Kidney (tissue), 14 donors: ENCODE data around the gene SERPINA4. TPM values are rescaled to one million over a fixed set of nuclear protein-coding genes. Genes with fewer than 3 reads are reported as not detected.

Experiments
- DNase-seq, 5 donors: peaks; one replicate each; pipeline ENCODE4 v3.0.0-alpha.2; 2013 to 2020
- FAIRE-seq: peaks from 2 replicates; lab custom pipeline; 2012; peaks lifted over from hg19 to GRCh38; lab: Jason Lieb, UNC
- H3K27ac ChIP-seq, 2 donors: one replicate each; pipeline ENCODE4 v1.7.0; 2013; ENCODE audit warnings: low read depth in 2 of 2, low read length in 2 of 2, inconsistent platforms in 1 of 2
- H3K27me3 ChIP-seq: one replicate; pipeline ENCODE4 v1.7.1; 2013; ENCODE audit warnings: low read length, inconsistent platforms; ENCODE audit not compliant: control insufficient read depth, insufficient read depth
- H3K36me3 ChIP-seq, 3 donors: one replicate each; pipeline versions ENCODE4 v1.7.0 to v1.7.1; 2013; ENCODE audit warnings: low read length in 3 of 3, control low read depth in 1 of 3, inconsistent platforms in 1 of 3; ENCODE audit not compliant: insufficient read depth in 3 of 3, control insufficient read depth in 2 of 3
- H3K4me1 ChIP-seq, 3 donors: one replicate each; pipeline versions ENCODE4 v1.7.0 to v1.7.1; 2013; ENCODE audit warnings: low read length in 3 of 3, inconsistent platforms in 1 of 3, low read depth in 1 of 3; ENCODE audit not compliant: control insufficient read depth in 2 of 3, insufficient read depth in 2 of 3
- H3K4me3 ChIP-seq, 3 donors: one replicate each; pipeline versions ENCODE4 v1.7.0 to v1.8.1; 2013; ENCODE audit warnings: low read length in 3 of 3, control low read depth in 1 of 3, inconsistent platforms in 1 of 3
- H3K9ac ChIP-seq, 3 donors: one replicate each; pipeline versions ENCODE4 v1.7.0 to v1.7.1; 2013; ENCODE audit warnings: low read length in 3 of 3, control low read depth in 1 of 3, inconsistent platforms in 1 of 3
- H3K9me3 ChIP-seq, 3 donors: one replicate each; pipeline versions ENCODE4 v1.7.0 to v1.7.1; 2013; ENCODE audit warnings: low read length in 3 of 3, control low read depth in 1 of 3, inconsistent platforms in 1 of 3; ENCODE audit not compliant: control insufficient read depth in 2 of 3, insufficient read depth in 1 of 3
- CTCF ChIP-seq: IDR thresholded peaks from 3 replicates; pipeline ENCODE4 v1.5.1; 2012; ENCODE audit warnings: mild to moderate bottlenecking, moderate library complexity, borderline replicate concordance; ENCODE audit not compliant: insufficient read depth; ENCODE audit errors: extremely low read depth
- intact Hi-C: fragments of 100-400 bp; cut with DNase I; formaldehyde crosslinking; loops from one replicate; pipeline ENCODE4 v1.11.1; 2022
- polyA plus RNA-seq: library from polyadenylated mRNA; stranded (reverse); fragments of 350-450 nt; fragmentation: Illumina TruSeq; extraction: RNeasy Lipid Tissue Mini Kit (QIAGEN cat#74804); gene quantifications from one replicate; pipeline ENCODE4 v1.2.3, GENCODE V29; 2014; ENCODE audit warnings: low read depth, low replicate concordance; ENCODE audit not compliant: insufficient read depth
- total RNA-seq: library from RNA; stranded (reverse); fragmentation: NEBNext Ultra II Directional; extraction: Animal tissue kit (Norgen Biotek cat#: 25700); gene quantifications from one replicate; pipeline ENCODE4 v1.2.1, GENCODE V29; 2021
- donor health status: control.
- donor health status: control.
- donor health status: control.
- donor health status: control.
- donor health status: control.
- donor health status: DM: yes; HTN: yes; CAD: no.
- donor health status: Normal renal cell carcinoma (clear cell type).

SERPINA4 gene
- total and polyA plus RNA-seq, 2 donors from 2014 or later, result 6.1 to 28.3 TPM

GRCh38 chr14:94524093-94524492 lies 37.1 kb upstream of the SERPINA4 start:
- TF ChIP-seq CTCF, result no peak
- no peak for DNase-seq
- Histone ChIP-seq H3K27me3 (no peaks in the 10 kb centered on the region), H3K4me3 (no peak overlapping the region), H3K9ac (no peak overlapping the region), H3K4me1 (no peaks in the 10 kb centered on the region), H3K27ac (no peak overlapping the region), H3K9me3 (peaks cover 0 to 1% (median 0%) of the 10 kb centered on the region in 3 donors), H3K36me3 (no peaks in the 10 kb centered on the region)
- intact Hi-C loops, result no loop called here
- FAIRE-seq, result no peak

- Histone ChIP-seq H3K27me3 (no peaks in the 10 kb centered on the region), H3K36me3 (no peaks in the 10 kb centered on the region), H3K4me3 (no peak overlapping the region), H3K9ac (no peak overlapping the region), H3K4me1 (no peaks in the 10 kb centered on the region), H3K27ac (no peak overlapping the region), H3K9me3 (no peaks in the 10 kb centered on the region)
- DNase-seq, result no peak
- FAIRE-seq, result no peak
- TF ChIP-seq CTCF, result no peak
- intact Hi-C loops, result no loop called here
These were observed 30.1 kb upstream of the SERPINA4 start for GRCh38 chr14:94531187-94531586.

DNA sequence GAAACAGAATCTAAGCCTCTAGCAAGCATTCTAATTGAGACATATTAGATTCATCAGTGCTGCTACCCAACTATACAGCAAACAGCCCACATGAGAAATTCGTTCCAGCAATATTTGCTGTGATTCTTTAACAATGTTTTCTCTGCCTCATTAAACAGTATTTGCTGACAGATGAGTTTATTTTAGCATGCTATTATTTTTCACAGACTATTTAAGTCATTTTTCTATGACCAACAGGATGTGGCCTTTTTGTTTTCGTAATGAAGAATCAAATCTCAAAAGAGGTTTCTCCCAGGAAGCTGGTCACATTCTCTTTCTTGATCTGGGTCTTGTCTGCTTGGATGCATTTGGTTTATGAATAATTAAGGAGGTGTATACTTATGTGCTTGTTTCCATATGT lies 28.8 kb upstream of the SERPINA4 start:
- H3K36me3 ChIP-seq, result no peaks in the 10 kb centered on the region
- H3K4me1 ChIP-seq, result no peaks in the 10 kb centered on the region
- no peak overlapping the region for H3K4me3 ChIP-seq
- DNase-seq (no peak), FAIRE-seq (no peak)
- H3K9me3 ChIP-seq, result no peaks in the 10 kb centered on the region
- H3K27me3 ChIP-seq, result no peaks in the 10 kb centered on the region
- H3K9ac ChIP-seq, result no peak overlapping the region
- H3K27ac ChIP-seq, result no peak overlapping the region
- TF ChIP-seq CTCF, result no peak
- intact Hi-C loops, result no loop called here

GRCh38 chr14:94535506-94535905 lies 25.7 kb upstream of the SERPINA4 start:
- intact Hi-C loops, result no loop called here
- DNase-seq, result no peak
- Histone ChIP-seq H3K27me3 (no peaks in the 10 kb centered on the region), H3K9ac (no peak overlapping the region), H3K4me1 (no peaks in the 10 kb centered on the region), H3K27ac (no peak overlapping the region), H3K36me3 (no peaks in the 10 kb centered on the region), H3K9me3 (no peaks in the 10 kb centered on the region), H3K4me3 (no peak overlapping the region)
- FAIRE-seq, result no peak
- TF ChIP-seq CTCF, result no peak
